CD4-positive, CD25-positive, alpha-beta regulatory T cell (primary cell): Measurements from ENCODE around the gene MEGF10. TPM values are rescaled to one million over a fixed set of nuclear protein-coding genes. Genes with fewer than 3 reads are reported as not detected.

Experiments used
- ATAC-seq, 2 donors: fragments of 150-1000 bp; cut with Tn5 transposase; one replicate each; pipeline ENCODE4 v1.10.0; 2021; ENCODE audit warnings: low read depth in 2 of 2, moderate number of reproducible peaks in 2 of 2, moderate library complexity in 1 of 2
- DNase-seq, 3 donors: peaks; one replicate each; pipeline versions ENCODE4 v3.0.0 to v3.0.0-alpha.2; 2012 to 2022; ENCODE audit warnings: mixed read lengths in 1 of 3
- H3K27ac ChIP-seq: one replicate; pipeline ENCODE4 v1.7.0; 2013; ENCODE audit warnings: mild to moderate bottlenecking, low read length; ENCODE audit not compliant: insufficient read depth, poor library complexity, severe bottlenecking
- H3K27me3 ChIP-seq: one replicate; pipeline ENCODE4 v1.7.0; 2013; ENCODE audit warnings: low read length; ENCODE audit not compliant: control insufficient read depth, insufficient read depth
- H3K36me3 ChIP-seq: one replicate; pipeline ENCODE4 v1.7.0; 2013; ENCODE audit warnings: mild to moderate bottlenecking, low read length, moderate library complexity; ENCODE audit not compliant: control insufficient read depth, insufficient read depth
- H3K4me1 ChIP-seq: 2 replicates; pipeline ENCODE4 v1.7.0; 2013; ENCODE audit warnings: mild to moderate bottlenecking, low read length; ENCODE audit not compliant: insufficient read depth, control insufficient read depth, poor library complexity, severe bottlenecking
- H3K4me3 ChIP-seq: one replicate; pipeline ENCODE4 v1.7.0; 2013; ENCODE audit warnings: low read depth, mild to moderate bottlenecking, low read length, moderate library complexity
- H3K9me3 ChIP-seq, 2 experiments: 1 replicate in 1 of 2; 2 replicates in 1 of 2; pipeline ENCODE4 v1.7.0; 2013; ENCODE audit warnings: low read length in 2 of 2, mild to moderate bottlenecking in 1 of 2, moderate library complexity in 1 of 2; ENCODE audit not compliant: control insufficient read depth in 2 of 2
- H3K27ac Mint-ChIP-seq, 3 donors: one replicate each; pipeline ENCODE4 v1.8.0; 2020 to 2022; ENCODE audit warnings: mild to moderate bottlenecking in 3 of 3, mixed read lengths in 3 of 3, moderate library complexity in 2 of 3
- H3K27me3 Mint-ChIP-seq: one replicate; pipeline ENCODE4 v1.8.0; 2022; ENCODE audit warnings: mild to moderate bottlenecking, mixed read lengths
- H3K36me3 Mint-ChIP-seq: one replicate; pipeline ENCODE4 v1.8.0; 2020; ENCODE audit warnings: mixed read lengths
- H3K4me1 Mint-ChIP-seq, 4 donors: one replicate each; pipeline ENCODE4 v1.8.0; 2020 to 2022; ENCODE audit warnings: mixed read lengths in 4 of 4, mild to moderate bottlenecking in 1 of 4
- H3K4me3 Mint-ChIP-seq, 4 donors: one replicate each; pipeline ENCODE4 v1.8.0; 2020 to 2022; ENCODE audit warnings: mild to moderate bottlenecking in 4 of 4, mixed read lengths in 4 of 4, moderate library complexity in 3 of 4
- H3K9me3 Mint-ChIP-seq, 7 donors: one replicate each; pipeline ENCODE4 v1.8.0; 2020 to 2022; ENCODE audit warnings: mixed read lengths in 7 of 7, mild to moderate bottlenecking in 3 of 7, moderate library complexity in 2 of 7
- polyA plus RNA-seq, 4 donors: library from polyadenylated mRNA; unstranded; fragments of 300-500 nt; fragmentation: Illumina TruSeq; gene quantifications; one replicate each; pipeline ENCODE4 v1.2.3, GENCODE V29; 2021
- total RNA-seq: library from RNA; stranded (reverse); gene quantifications from one replicate; pipeline ENCODE4 v1.2.3, GENCODE V29; 2022

The MEGF10 gene
- total and polyA plus RNA-seq, 5 donors from 2014 or later: 0.09 to 0.30 TPM; not detected in 3

- Histone ChIP-seq H3K9me3 (no peaks in the 10 kb centered on the region), H3K27ac (no peak overlapping the region), H3K27me3 (peaks cover 2% of the 10 kb centered on the region), H3K4me1 (no peaks in the 10 kb centered on the region), H3K4me3 (no peak overlapping the region), H3K36me3 (no peaks in the 10 kb centered on the region)
- peaks cover 0 to 3% (median 0%) of the 10 kb centered on the region in 7 donors for H3K9me3 Mint-ChIP-seq
- H3K4me3 Mint-ChIP-seq: no peak overlapping the region
- H3K27me3 Mint-ChIP-seq: peaks cover 16% of the 10 kb centered on the region
- no peaks in the 10 kb centered on the region for H3K36me3 Mint-ChIP-seq
- DNase-seq (no peak), ATAC-seq (no peak)
- H3K27ac Mint-ChIP-seq: no peak overlapping the region
- no peaks in the 10 kb centered on the region for H3K4me1 Mint-ChIP-seq
These were observed 68.1 kb downstream of the MEGF10 start for GRCh38 chr5:127358740-127359139.

GRCh38 chr5:127359502-127359901 lies 68.9 kb downstream of the MEGF10 start:
- H3K27me3 ChIP-seq: peaks cover 4% of the 10 kb centered on the region
- no peaks in the 10 kb centered on the region for H3K36me3 Mint-ChIP-seq
- no peak overlapping the region for H3K4me3 Mint-ChIP-seq
- no peaks in the 10 kb centered on the region for H3K4me1 Mint-ChIP-seq
- no peaks in the 10 kb centered on the region for H3K4me1 ChIP-seq
- H3K27ac Mint-ChIP-seq: no peak overlapping the region
- no peaks in the 10 kb centered on the region for H3K36me3 ChIP-seq
- no peak overlapping the region for H3K4me3 ChIP-seq
- H3K27ac ChIP-seq: no peak overlapping the region
- DNase-seq (no peak), ATAC-seq (no peak)
- peaks cover 16% of the 10 kb centered on the region for H3K27me3 Mint-ChIP-seq
- no peaks in the 10 kb centered on the region for H3K9me3 ChIP-seq
- peaks cover 0 to 3% (median 0%) of the 10 kb centered on the region in 7 donors for H3K9me3 Mint-ChIP-seq

GRCh38 chr5:127363403-127363802 lies 72.8 kb downstream of the MEGF10 start:
- Mint-ChIP-seq H3K27ac (no peak overlapping the region), H3K27me3 (peaks cover 23% of the 10 kb centered on the region), H3K4me1 (no peaks in the 10 kb centered on the region), H3K4me3 (no peak overlapping the region), H3K9me3 (peaks cover 0 to 4% (median 0%) of the 10 kb centered on the region in 7 donors), H3K36me3 (no peaks in the 10 kb centered on the region)
- H3K27ac ChIP-seq: no peak overlapping the region
- no peaks in the 10 kb centered on the region for H3K9me3 ChIP-seq
- no peaks in the 10 kb centered on the region for H3K4me1 ChIP-seq
- ATAC-seq (no peak), DNase-seq (no peak)
- no peak overlapping the region for H3K4me3 ChIP-seq
- H3K27me3 ChIP-seq: peaks cover 8% of the 10 kb centered on the region
- no peaks in the 10 kb centered on the region for H3K36me3 ChIP-seq

GRCh38 chr5:127367029-127367428 lies 76.4 kb downstream of the MEGF10 start:
- no peaks in the 10 kb centered on the region for H3K36me3 ChIP-seq
- no peaks in the 10 kb centered on the region for H3K9me3 ChIP-seq
- Mint-ChIP-seq H3K27me3 (peaks cover 23% of the 10 kb centered on the region), H3K36me3 (no peaks in the 10 kb centered on the region), H3K27ac (no peak overlapping the region), H3K9me3 (peaks cover 0 to 4% (median 1%) of the 10 kb centered on the region in 7 donors), H3K4me1 (no peaks in the 10 kb centered on the region), H3K4me3 (no peak overlapping the region)
- ATAC-seq: no peak
- peaks cover 8% of the 10 kb centered on the region for H3K27me3 ChIP-seq
- no peak overlapping the region for H3K4me3 ChIP-seq
- no peak overlapping the region for H3K27ac ChIP-seq
- H3K4me1 ChIP-seq: no peaks in the 10 kb centered on the region
- no peak for DNase-seq

GRCh38 chr5:127367946-127368465 lies 77.4 kb downstream of the MEGF10 start:
- Mint-ChIP-seq H3K27me3 (peaks cover 23% of the 10 kb centered on the region), H3K9me3 (peaks cover 0 to 4% (median 1%) of the 10 kb centered on the region in 7 donors), H3K36me3 (no peaks in the 10 kb centered on the region), H3K27ac (no peak overlapping the region), H3K4me3 (no peak overlapping the region), H3K4me1 (no peaks in the 10 kb centered on the region)
- H3K36me3 ChIP-seq: no peaks in the 10 kb centered on the region
- no peak overlapping the region for H3K27ac ChIP-seq
- no peak for DNase-seq
- H3K4me3 ChIP-seq: no peak overlapping the region
- ATAC-seq: no peak
- H3K9me3 ChIP-seq: no peaks in the 10 kb centered on the region
- H3K4me1 ChIP-seq: no peaks in the 10 kb centered on the region
- peaks cover 8% of the 10 kb centered on the region for H3K27me3 ChIP-seq

GRCh38 chr5:127369796-127370195 lies 79.2 kb downstream of the MEGF10 start:
- no peaks in the 10 kb centered on the region for H3K36me3 ChIP-seq
- DNase-seq (no peak), ATAC-seq (no peak)
- H3K27me3 ChIP-seq: peaks cover 5% of the 10 kb centered on the region
- Mint-ChIP-seq H3K9me3 (peaks cover 0 to 2% (median 1%) of the 10 kb centered on the region in 7 donors), H3K4me1 (no peaks in the 10 kb centered on the region), H3K27ac (no peak overlapping the region), H3K4me3 (no peak overlapping the region), H3K27me3 (peaks cover 19% of the 10 kb centered on the region), H3K36me3 (no peaks in the 10 kb centered on the region)
- H3K27ac ChIP-seq: no peak overlapping the region
- H3K4me3 ChIP-seq: no peak overlapping the region
- H3K9me3 ChIP-seq: no peaks in the 10 kb centered on the region
- H3K4me1 ChIP-seq: no peaks in the 10 kb centered on the region

GRCh38 chr5:127370631-127371030 lies 80.0 kb downstream of the MEGF10 start:
- DNase-seq (no peak), ATAC-seq (no peak)
- H3K9me3 ChIP-seq: no peaks in the 10 kb centered on the region
- Mint-ChIP-seq H3K27me3 (peaks cover 18% of the 10 kb centered on the region), H3K36me3 (no peaks in the 10 kb centered on the region), H3K4me1 (no peaks in the 10 kb centered on the region), H3K9me3 (peaks cover 0 to 3% (median 1%) of the 10 kb centered on the region in 7 donors), H3K4me3 (no peak overlapping the region), H3K27ac (no peak overlapping the region)
- H3K4me1 ChIP-seq: no peaks in the 10 kb centered on the region
- H3K36me3 ChIP-seq: no peaks in the 10 kb centered on the region
- H3K4me3 ChIP-seq: no peak overlapping the region
- no peak overlapping the region for H3K27ac ChIP-seq
- peaks cover under 1% of the 10 kb centered on the region for H3K27me3 ChIP-seq

- H3K27ac ChIP-seq: no peak overlapping the region
- Mint-ChIP-seq H3K4me3 (no peak overlapping the region), H3K4me1 (no peaks in the 10 kb centered on the region), H3K27me3 (peaks cover 7% of the 10 kb centered on the region), H3K9me3 (peaks cover 0 to 3% (median 0%) of the 10 kb centered on the region in 7 donors), H3K36me3 (no peaks in the 10 kb centered on the region), H3K27ac (no peak overlapping the region)
- H3K4me3 ChIP-seq: no peak overlapping the region
- no peaks in the 10 kb centered on the region for H3K9me3 ChIP-seq
- H3K4me1 ChIP-seq: no peaks in the 10 kb centered on the region
- DNase-seq (peak in 1 of 3 donors; percentile 1), ATAC-seq (no peak)
- no peaks in the 10 kb centered on the region for H3K27me3 ChIP-seq
- H3K36me3 ChIP-seq: no peaks in the 10 kb centered on the region
These were observed 83.4 kb downstream of the MEGF10 start for GRCh38 chr5:127373858-127374491.
